GM19023 (cell line): ENCODE data around the gene DNAJA4.

Experiments
- ATAC-seq: cut with Tn5 transposase; IDR thresholded peaks from one replicate; pipeline ENCODE4 v1.9.1; 2021; ENCODE audit warnings: mild to moderate bottlenecking, moderate library complexity; ENCODE audit not compliant: unreplicated experiment

The DNAJA4 gene

GRCh38 chr15:78264304-78265136 is at the start of gene DNAJA4:
Gene DNAJA4, plus strand, starts transcription at chr15:78264562. Its CDS starts 202 bp downstream, at chr15:78264764.
- no peak for ATAC-seq

GRCh38 chr15:78216276-78217104 is 47.9 kb upstream of the DNAJA4 start:
- ATAC-seq = no peak

DNA sequence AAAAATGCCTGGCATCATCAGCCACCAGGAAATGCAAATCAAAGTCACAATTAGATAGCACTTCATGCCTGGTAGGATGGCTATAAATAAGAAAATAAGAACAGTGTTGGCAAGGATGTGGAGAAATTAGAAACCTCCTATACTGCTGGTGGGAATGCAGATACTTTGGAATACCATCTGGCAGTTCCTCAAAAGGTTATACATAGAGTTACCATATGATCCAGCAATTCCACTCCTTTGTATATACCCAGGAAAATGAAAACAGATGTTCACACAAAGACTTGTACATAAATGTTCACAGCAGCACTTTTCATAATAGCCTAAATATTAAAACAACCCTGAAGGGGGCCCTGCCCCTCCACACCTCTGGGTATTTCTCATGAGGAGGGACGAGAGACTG is 43.6 kb upstream of the DNAJA4 start:
- ATAC-seq = no peak

DNA sequence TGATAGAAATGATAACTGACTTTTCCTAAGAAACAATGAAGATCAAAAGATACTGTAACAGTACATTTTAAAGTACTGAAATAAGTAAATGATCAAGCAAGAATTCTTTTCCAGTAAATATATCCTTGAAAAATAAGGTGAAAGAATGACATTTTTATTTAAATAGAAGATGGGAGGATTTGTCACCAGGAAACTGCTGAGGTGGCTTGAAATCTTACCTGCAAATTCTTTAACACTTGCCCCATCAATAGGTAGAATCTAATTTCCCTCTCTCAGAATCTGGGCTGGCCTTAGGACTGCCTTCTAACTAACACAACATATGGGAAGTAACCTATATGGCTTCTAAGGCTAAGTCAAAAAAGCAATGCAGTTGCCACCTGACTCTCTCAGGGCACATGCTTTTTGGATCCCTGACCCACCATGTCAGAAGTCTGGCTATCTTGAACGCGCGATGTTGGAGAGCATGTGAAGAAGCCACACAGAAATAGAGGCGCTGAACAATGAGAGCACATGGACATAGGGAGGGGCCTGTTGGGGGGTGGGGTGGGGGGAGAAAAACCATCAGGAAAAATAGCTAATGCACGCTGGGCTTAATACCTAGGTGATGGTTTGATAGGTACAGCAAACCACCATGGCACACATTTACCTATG is 41.5 kb upstream of the DNAJA4 start:
- no peak for ATAC-seq

GRCh38 chr15:78223396-78224022 is 40.9 kb upstream of the DNAJA4 start:
- no peak for ATAC-seq

DNA sequence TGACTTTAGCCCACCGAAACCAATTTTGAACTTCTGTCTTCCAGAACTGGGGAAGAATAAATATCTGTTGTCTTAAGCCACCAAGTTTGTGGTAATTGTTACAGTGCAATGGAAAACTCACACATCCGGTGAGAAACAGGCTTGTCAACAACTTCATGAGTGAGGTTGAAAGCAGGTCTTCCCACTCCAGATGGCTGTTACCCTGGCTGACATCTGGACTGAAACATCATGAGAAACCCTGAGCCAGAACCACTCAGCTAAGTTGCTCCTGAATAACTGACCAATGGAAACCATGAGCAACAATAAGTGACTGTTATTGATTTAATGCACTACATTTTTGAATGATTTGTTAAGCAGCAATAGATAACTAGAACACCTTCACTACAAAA is 40.3 kb upstream of the DNAJA4 start:
- ATAC-seq = no peak

GRCh38 chr15:78225783-78226541 is 38.4 kb upstream of the DNAJA4 start:
- no peak for ATAC-seq

GRCh38 chr15:78228356-78228996 is 35.9 kb upstream of the DNAJA4 start:
- no peak for ATAC-seq

GRCh38 chr15:78229431-78230406 is 34.6 kb upstream of the DNAJA4 start:
- no peak for ATAC-seq

GRCh38 chr15:78232951-78233350 is 31.4 kb upstream of the DNAJA4 start:
- no peak for ATAC-seq

DNA sequence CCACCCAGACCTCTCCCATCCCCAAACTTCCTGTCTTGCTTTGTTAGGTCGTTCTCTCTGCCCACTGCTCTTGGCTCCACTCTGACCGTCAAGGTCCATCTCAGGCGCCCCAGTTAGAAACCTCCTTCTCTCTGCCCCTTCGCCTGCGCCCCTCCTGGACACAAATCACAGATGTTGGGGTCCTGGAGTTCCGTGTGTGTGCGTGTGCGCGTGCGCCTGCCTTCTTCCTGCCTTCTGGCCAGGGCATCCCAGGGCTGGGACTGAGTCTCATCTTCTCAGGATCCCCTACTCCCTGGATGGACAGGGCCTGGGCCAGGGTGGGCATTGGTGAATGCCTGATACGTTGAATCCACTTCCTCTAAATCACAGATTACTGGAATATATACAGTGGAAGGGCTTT is 30.9 kb upstream of the DNAJA4 start:
- ATAC-seq = no peak

DNA sequence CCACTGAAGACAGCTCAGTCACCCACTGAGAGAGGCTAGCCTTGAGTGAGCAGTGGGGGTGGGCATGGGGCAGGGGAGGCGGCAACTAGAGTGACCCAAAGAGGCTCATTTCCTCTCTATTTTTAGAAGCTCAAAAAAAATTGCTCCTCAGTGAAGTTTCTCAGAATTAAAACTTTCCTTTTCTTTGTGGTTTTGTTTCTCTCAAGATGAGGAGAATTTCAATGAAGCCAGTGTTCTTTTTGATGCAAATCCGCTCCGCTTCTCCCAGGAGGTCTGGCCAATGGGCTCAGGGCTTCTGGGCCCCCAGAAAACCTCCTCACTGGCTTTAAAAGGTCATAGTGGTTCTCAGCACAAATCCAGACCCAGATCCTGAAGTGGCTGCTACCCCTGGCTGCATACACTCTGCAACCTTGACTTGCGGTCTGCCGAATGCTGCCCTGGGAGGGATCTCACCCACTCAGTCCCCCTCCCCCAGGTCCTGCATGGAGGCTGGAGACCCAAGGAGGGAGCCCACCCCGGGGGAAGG is 29.8 kb upstream of the DNAJA4 start, which contains the start of gene ACSBG1:
Gene ACSBG1, minus strand, starts transcription at position 51 of the 526 bp plus-strand sequence. CDS start 64 bp downstream, outside the sequence.
- no peak for ATAC-seq

DNA sequence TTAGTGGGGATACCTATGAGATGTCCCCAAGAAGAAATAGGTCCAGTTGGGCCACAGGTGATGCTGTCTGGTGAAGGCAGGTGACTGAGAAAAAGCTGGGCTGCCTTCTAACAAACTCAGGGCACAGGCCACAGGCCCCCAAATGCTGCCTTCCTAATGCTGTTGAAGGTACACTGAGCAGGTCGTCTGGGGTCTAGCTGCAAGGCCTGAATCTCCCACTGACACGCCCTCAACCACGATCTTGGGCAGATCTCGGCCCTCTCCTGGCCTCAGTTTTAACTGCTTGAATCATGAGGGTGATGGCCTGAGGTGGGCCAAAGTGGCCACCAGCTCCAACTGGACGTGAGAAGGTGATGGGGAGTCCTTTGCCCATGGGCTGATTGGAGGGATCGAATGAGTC is 27.9 kb upstream of the DNAJA4 start:
- no peak for ATAC-seq

- no peak for ATAC-seq
Observed at GRCh38 chr15:78237146-78237545, 27.2 kb upstream of the DNAJA4 start.

DNA sequence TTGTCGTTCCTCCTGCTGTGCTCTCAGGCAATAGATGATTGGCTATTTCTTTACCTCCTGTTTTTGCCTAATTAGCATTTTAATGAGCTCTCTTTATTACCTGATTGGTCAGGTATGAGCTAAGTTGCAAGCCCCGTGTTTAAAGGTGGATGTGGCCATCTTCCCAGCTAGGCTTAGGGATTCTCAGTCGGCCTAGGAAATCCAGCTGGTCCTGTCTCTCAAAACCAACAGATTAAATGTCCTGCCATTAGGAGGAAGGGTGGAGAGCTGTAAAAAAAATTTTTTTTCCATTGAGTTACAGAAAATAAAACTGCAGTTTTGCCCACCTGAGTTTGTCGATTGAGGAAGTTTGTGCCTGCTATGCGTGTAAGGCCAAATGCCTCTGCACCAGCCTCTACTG is 24.6 kb upstream of the DNAJA4 start:
- ATAC-seq = no peak

DNA sequence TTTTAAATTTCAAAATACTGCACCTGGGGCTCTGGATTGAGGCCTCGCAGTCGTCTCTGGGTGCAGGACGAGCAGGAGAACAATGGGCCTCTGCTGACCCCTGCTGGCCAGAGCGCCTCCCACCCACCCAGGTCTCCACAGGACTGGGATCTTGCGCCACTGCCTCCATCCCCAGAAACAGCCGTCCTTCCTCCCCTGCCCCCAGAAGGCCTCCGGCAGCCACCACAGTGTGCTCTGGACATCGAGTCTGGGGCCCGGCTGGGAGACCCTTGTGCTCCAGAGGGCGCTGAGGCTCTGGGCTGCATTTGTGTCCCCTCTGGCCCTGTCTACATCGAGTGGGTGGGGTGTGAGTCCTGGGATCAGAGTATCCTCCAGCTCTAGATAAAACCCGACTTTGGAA is 23.3 kb upstream of the DNAJA4 start:
- ATAC-seq = no peak

DNA sequence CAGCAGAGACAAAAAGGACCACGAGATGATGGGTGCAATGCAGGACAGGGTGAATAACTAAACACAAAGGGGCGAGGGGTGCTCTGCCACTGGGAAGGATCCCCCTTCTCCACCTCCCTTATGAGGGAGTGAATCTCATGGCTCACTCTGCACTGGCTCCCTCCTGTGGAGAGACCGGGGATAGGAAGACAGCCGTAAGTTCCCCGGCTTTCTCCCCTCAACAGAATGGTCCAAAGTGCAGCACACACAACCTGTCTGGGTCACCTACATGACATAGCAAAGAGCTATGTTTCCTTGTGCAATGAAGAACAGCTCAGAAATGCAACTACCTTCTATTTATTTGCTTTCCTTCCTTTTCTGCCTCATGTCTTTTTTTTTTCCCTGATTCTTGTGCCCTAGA is 22.2 kb upstream of the DNAJA4 start:
- no peak for ATAC-seq

- ATAC-seq = no peak
Observed at GRCh38 chr15:78243058-78243457, 21.3 kb upstream of the DNAJA4 start.
